GM20000 (cell line): ENCODE data around the gene FAM156B.
"Not testable (repeated sequence)": the region's sequence is repeated elsewhere in the genome, so short reads cannot be mapped to it uniquely, and the experiment has no call there.

ENCODE experiments used
- DNase-seq: peaks from one replicate; pipeline ENCODE4 v3.0.0; 2012; ENCODE audit warnings: low spot score
- CTCF ChIP-seq: IDR thresholded peaks from 2 replicates; pipeline ENCODE4 v1.5.1; 2012; ENCODE audit warnings: mild to moderate bottlenecking, control low read depth; ENCODE audit errors: extremely low read depth, missing control alignments

The FAM156B gene

DNA sequence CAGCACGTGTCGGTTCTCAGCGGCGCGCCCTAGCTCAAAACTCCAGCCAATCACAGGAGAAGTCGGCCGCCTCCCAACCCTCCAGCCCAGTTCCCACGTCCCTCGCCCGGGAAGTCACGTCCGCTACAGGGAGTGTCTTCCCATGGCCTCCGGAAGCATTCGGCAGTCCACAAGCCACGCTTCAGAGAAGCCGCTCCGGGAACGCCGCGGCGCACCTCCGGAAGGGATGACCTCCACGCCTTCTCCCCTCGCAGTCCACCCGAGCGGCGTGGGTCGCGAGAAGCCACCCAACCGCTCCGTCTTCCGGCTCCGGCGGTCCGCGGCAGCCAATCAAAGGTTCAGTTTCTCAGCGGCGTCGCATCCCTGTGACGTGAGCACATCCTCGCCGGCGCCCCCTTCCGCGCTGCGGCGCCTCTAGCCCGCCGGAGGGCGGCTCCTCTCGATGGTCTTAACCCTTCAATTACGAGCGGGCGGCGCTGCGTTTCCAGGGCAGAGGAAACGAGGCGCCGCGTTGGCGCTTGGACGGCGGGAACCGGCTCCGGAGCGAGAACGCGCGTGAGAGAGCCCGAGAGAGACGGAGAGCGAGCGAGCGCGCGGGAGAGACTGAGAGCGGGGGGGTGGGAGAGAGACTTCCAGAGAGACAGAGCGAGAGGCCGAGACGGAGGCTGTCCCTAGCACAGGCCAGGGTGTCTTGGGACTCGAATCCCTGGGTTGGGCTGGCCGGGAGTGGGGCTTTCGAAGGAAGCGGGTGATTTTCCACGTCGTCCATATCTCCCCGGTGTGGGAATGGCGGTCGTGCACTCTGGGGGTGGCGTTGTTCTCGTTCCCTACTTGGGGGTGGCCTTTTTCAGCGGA, at the start of gene FAM156B:
Gene FAM156B, plus strand, starts transcription at position 476 of the 855 bp plus-strand sequence. CDS start 9,896 bp downstream, outside the sequence.
- not testable (repeated sequence) for DNase-seq

- no peak for TF ChIP-seq CTCF
These were observed 44.8 kb upstream of the FAM156B start for GRCh38 chrX:52852110-52852860.

GRCh38 chrX:52856991-52857525, 40.1 kb upstream of the FAM156B start:
- not testable (repeated sequence) for DNase-seq

More at GRCh38 chrX:52852110-52852860, 44.8 kb upstream of the FAM156B start:
- DNase-seq: no peak

DNA sequence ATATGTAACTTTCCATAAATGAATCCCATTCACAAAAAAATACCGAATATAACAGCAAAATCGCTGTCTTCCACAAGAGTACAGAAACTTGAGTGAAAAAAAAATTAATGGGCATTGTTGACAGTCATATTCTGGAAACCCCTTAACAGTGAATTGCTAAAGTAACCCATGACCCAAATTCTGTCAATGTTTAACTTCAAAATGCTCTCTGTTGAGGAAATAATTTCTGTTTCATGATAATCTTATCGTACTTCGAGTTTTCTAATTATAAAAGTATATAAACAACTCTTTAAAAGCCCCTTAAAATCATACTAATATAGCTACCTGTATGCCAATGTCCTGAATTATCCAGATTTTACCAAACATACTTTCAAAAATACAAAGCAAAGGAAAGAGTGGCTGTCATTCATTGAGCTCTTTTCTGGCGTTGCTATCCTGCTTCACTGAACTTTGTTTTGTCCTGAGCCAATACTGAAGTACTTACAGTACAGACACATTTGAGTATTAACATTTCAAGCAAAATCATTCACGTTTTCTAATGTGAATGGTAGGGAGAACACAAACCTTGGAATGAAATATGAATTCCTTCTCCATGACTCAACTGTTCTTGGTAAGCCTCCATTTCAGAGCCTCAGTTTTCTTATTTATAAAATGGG, 31.7 kb upstream of the FAM156B start:
- no peak for DNase-seq
- TF ChIP-seq CTCF: no peak

- no peak for TF ChIP-seq CTCF
- no peak for DNase-seq
These were observed 29.4 kb upstream of the FAM156B start, which contains the start of gene XAGE3 for GRCh38 chrX:52867610-52868348. Gene XAGE3 (minus strand): TSS chrX:52868083. CDS start chrX:52867133, 950 bp downstream.

DNA sequence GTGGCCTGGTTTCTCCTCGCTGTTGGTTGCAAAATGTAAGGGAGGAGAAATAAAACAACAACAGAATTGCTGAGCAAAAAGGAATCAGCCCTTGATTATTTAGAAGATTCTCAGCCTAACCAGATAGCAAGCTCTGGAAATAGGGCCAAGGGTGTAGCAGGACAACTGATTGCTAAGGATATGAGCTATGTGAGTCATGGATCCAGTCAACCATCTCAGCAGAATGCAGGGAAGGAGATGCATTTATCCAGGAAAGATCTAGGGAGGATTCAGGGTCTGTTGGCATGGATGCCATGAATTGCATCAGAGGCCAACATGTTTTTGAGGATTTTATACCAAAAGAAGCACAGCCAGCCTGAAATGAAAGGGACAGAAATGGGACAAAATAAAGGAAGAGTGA, 27.1 kb upstream of the FAM156B start:
- no peak for DNase-seq
- TF ChIP-seq CTCF: no peak

GRCh38 chrX:52873825-52874224, 23.3 kb upstream of the FAM156B start:
- DNase-seq: not testable (repeated sequence)

- TF ChIP-seq CTCF: no peak
- no peak for DNase-seq
These were observed 22.5 kb upstream of the FAM156B start for GRCh38 chrX:52874661-52875060.

GRCh38 chrX:52875436-52875835, 21.7 kb upstream of the FAM156B start:
- DNase-seq: not testable (repeated sequence)

GRCh38 chrX:52876386-52876785, 20.7 kb upstream of the FAM156B start:
- not testable (repeated sequence) for DNase-seq

DNA sequence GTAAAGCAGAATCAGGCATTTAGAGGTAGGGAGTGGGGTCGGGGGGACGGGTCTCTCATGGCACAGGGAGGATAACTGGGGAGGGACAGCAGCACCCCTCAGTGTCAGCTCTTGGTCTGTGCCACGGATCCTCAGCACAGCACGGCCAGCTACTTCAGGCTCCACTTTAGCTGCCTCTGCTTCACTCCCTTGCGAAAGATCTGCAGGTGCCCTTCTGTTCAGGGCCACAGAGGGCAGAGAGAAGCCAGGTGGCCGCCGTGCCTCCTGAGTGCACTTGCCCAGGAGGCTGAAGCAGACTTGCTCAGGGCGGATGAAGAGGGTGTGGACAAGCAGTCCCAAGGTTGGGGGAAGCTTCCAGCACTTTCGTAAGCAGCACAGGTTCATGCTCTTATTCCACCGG, 9.7 kb upstream of the FAM156B start:
- not testable (repeated sequence) for DNase-seq

- DNase-seq: not testable (repeated sequence)
These were observed 9.0 kb upstream of the FAM156B start for GRCh38 chrX:52888090-52888489.

DNA sequence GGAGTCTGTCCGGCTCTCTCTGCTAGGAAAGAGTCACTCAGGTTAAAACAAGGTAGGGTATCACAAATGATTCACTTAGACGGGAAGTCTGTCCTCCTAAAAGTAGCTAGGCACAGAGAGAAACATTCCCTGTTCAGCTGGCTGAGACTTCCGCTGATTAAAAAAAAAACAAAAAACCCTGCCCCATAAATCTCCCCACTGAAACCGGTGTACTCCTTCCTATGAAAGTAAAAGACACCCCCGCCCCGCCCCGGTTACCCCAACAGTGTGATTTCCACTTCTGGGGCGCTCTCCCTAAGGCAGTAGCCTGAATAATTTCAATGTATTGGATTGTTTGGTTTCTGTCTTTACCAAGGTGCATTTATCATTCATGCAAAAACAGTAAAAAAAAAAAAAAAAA, 692 bp upstream of the FAM156B start:
- not testable (repeated sequence) for DNase-seq
